Measurements from ENCODE around the gene KLHL42. TPM values are rescaled to one million over a fixed set of nuclear protein-coding genes. Genes with fewer than 3 reads are reported as not detected.

Gene KLHL42
- total and polyA plus RNA-seq, 2 of the 8 experiments (the other 6 are each of a cell fraction or from before 2014, with no cell fraction given) = 13.6 to 21.6 TPM

DNA sequence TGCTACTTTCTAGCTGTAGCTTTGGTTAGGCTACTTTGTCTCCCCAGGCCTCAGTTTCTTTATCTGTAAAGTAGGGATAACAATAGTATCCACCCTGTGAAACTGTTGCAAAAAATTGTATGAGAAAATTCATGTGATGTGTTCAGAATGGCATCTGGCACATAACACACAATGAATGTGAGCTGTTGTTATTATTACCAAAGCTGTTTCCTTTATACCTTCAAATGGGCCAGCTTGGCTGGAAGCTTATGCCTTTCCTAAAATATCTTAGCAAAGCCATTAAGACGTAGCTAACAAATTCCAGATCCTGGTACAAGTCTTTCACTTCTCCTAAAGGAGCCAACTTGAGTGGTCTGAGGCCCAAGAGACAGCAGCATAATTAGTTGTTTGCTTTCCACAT is 25.2 kb downstream of the KLHL42 start:
- Histone ChIP-seq H3K14ac (ENCODE audit: insufficient read length) (no peak overlapping the region), H2BK120ac (replicated peaks; ENCODE audit: low read depth, low read length) (no peak overlapping the region), H2BK15ac (ENCODE audit: low read length) (no peak overlapping the region), H3K23ac (ENCODE audit: insufficient read length) (no peak overlapping the region), H3K79me1 (ENCODE audit: low read depth, low read length) (no peaks in the 10 kb centered on the region), H3K4me3 (ENCODE audit: extremely low read depth in 1 of 4, insufficient read depth in 2 of 4, low read depth in 3 of 4, low read length in 4 of 4) (no peak overlapping the region), H3K79me2 (ENCODE audit: control insufficient read depth in 1 of 2, insufficient read depth in 2 of 2, low read length in 2 of 2) (no peaks in the 10 kb centered on the region), H4K20me1 (replicated peaks in 1 of 2; ENCODE audit: control insufficient read depth in 1 of 2, insufficient read depth in 2 of 2, low read length in 2 of 2) (no peaks in the 10 kb centered on the region), H3K4me1 (replicated peaks in 1 of 4; ENCODE audit: control insufficient read depth in 3 of 4, insufficient read depth in 4 of 4, low read length in 3 of 4) (no peaks in the 10 kb centered on the region), H3K36me3 (ENCODE audit: control insufficient read depth in 2 of 4, insufficient read depth in 4 of 4, low read length in 3 of 4) (no peaks in the 10 kb centered on the region), H3K9me3 (ENCODE audit: insufficient read depth in 2 of 2, low read depth in 1 of 2, low read length in 1 of 2) (no peaks in the 10 kb centered on the region), H2BK20ac (ENCODE audit: low read length) (no peak overlapping the region), H2AFZ (ENCODE audit: low read length) (no peak overlapping the region), H3K9ac (replicated peaks in 1 of 4; ENCODE audit: extremely low read depth in 1 of 4, low read depth in 3 of 4, low read length in 3 of 4) (no peak overlapping the region), H4K8ac (ENCODE audit: extremely low read depth, insufficient read depth, low read length) (no peak overlapping the region), H3K23me2 (ENCODE audit: low read depth, low read length) (no peaks in the 10 kb centered on the region), H2BK5ac (ENCODE audit: low read depth, low read length) (no peak overlapping the region), H3K27ac (ENCODE audit: low read depth, low read length) (no peak overlapping the region), H2AK5ac (ENCODE audit: low read depth, low read length) (no peak overlapping the region), H3K18ac (ENCODE audit: extremely low read depth, low read length) (no peak overlapping the region), H4K5ac (ENCODE audit: insufficient read length, low read depth, low read length) (no peak overlapping the region), H3K4ac (replicated peaks; ENCODE audit: insufficient read length, low read depth, low read length) (no peak overlapping the region), H3K56ac (replicated peaks; ENCODE audit: insufficient read length, low read depth, low read length) (no peak overlapping the region), H3K4me2 (ENCODE audit: insufficient read depth in 1 of 2, low read depth in 2 of 2, low read length in 2 of 2) (no peak overlapping the region), H4K91ac (replicated peaks; ENCODE audit: insufficient read length, low read length) (no peak overlapping the region), H2BK12ac (ENCODE audit: low read depth, low read length) (no peak overlapping the region), H3K27me3 (replicated peaks in 1 of 4; ENCODE audit: control insufficient read depth in 3 of 4, extremely low read depth in 1 of 4, insufficient read depth in 3 of 4, low read length in 3 of 4) (no peaks in the 10 kb centered on the region)
- WGBS, 2 experiments (ENCODE audit: extremely low coverage in 1 of 2, insufficient coverage in 1 of 2, insufficient read length in 1 of 2, insufficient replicate concordance in 2 of 2, low coverage in 1 of 2, low lambda C conversion rate in 2 of 2, missing lambda C conversion rate in 1 of 2) = 64% methylated on average over 1 of the region's 1 CpG; no CpG with 5 or more reads in 1 of the 2 experiments
- POLR2A ChIA-PET (ENCODE audit: partially characterized antibody) = interaction anchor here (1.4 kb wide), 1 partner anchor 25 kb away, joined by 3 read pairs; the partner anchor contains the start of genes KLHL42 and MANSC4
- DNase-seq (ENCODE audit: low read depth in 1 of 2, low spot score in 2 of 2) (no peak), FAIRE-seq (no peak)
- CTCF ChIA-PET (ENCODE audit: partially characterized antibody) = interaction anchor here (0.9 to 1.3 kb wide), 3 partner anchors 11 to 15 kb away, joined by 3 to 7 read pairs (median 4); no protein-coding TSS in a partner anchor
- TF ChIP-seq, protein P1, sequence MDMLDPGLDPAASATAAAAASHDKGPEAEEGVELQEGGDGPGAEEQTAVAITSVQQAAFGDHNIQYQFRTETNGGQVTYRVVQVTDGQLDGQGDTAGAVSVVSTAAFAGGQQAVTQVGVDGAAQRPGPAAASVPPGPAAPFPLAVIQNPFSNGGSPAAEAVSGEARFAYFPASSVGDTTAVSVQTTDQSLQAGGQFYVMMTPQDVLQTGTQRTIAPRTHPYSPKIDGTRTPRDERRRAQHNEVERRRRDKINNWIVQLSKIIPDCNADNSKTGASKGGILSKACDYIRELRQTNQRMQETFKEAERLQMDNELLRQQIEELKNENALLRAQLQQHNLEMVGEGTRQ (IDR thresholded peaks at IDR 0.05; ENCODE audit: low read length) = no peak
- TF ChIP-seq SIN3A (conservative IDR thresholded peaks at IDR 0.05 in 1 of 2, IDR thresholded peaks at IDR 0.05 in 1 of 2; ENCODE audit: low read depth in 1 of 2, low read length in 2 of 2) (no peak), BRCA1 (IDR thresholded peaks at IDR 0.05; ENCODE audit: low read depth, low read length) (no peak), GTF2F1 (IDR thresholded peaks at IDR 0.05; ENCODE audit: borderline replicate concordance, low read depth, low read length) (no peak), EGR1 (IDR thresholded peaks at IDR 0.05; ENCODE audit: borderline replicate concordance, low read depth, low read length) (no peak), POLR2AphosphoS5 (IDR thresholded peaks at IDR 0.05; ENCODE audit: low read depth, low read length) (no peak), CHD1 (IDR thresholded peaks at IDR 0.05; ENCODE audit: low read depth, low read length) (no peak), TCF12 (IDR thresholded peaks at IDR 0.05; ENCODE audit: low read depth, low read length) (no peak)
- TF ChIP-seq, protein P2, sequence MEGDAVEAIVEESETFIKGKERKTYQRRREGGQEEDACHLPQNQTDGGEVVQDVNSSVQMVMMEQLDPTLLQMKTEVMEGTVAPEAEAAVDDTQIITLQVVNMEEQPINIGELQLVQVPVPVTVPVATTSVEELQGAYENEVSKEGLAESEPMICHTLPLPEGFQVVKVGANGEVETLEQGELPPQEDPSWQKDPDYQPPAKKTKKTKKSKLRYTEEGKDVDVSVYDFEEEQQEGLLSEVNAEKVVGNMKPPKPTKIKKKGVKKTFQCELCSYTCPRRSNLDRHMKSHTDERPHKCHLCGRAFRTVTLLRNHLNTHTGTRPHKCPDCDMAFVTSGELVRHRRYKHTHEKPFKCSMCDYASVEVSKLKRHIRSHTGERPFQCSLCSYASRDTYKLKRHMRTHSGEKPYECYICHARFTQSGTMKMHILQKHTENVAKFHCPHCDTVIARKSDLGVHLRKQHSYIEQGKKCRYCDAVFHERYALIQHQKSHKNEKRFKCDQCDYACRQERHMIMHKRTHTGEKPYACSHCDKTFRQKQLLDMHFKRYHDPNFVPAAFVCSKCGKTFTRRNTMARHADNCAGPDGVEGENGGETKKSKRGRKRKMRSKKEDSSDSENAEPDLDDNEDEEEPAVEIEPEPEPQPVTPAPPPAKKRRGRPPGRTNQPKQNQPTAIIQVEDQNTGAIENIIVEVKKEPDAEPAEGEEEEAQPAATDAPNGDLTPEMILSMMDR (IDR thresholded peaks at IDR 0.05; ENCODE audit: control extremely low read depth in 1 of 3, insufficient read depth in 1 of 3, low read depth in 1 of 3, low read length in 3 of 3) = no peak
- TF ChIP-seq, protein P3, sequence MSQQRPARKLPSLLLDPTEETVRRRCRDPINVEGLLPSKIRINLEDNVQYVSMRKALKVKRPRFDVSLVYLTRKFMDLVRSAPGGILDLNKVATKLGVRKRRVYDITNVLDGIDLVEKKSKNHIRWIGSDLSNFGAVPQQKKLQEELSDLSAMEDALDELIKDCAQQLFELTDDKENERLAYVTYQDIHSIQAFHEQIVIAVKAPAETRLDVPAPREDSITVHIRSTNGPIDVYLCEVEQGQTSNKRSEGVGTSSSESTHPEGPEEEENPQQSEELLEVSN (IDR thresholded peaks at IDR 0.05) = no peak

Measured in H1 (cell line).